ENCODE data around the gene PWP1.

The PWP1 gene

DNA sequence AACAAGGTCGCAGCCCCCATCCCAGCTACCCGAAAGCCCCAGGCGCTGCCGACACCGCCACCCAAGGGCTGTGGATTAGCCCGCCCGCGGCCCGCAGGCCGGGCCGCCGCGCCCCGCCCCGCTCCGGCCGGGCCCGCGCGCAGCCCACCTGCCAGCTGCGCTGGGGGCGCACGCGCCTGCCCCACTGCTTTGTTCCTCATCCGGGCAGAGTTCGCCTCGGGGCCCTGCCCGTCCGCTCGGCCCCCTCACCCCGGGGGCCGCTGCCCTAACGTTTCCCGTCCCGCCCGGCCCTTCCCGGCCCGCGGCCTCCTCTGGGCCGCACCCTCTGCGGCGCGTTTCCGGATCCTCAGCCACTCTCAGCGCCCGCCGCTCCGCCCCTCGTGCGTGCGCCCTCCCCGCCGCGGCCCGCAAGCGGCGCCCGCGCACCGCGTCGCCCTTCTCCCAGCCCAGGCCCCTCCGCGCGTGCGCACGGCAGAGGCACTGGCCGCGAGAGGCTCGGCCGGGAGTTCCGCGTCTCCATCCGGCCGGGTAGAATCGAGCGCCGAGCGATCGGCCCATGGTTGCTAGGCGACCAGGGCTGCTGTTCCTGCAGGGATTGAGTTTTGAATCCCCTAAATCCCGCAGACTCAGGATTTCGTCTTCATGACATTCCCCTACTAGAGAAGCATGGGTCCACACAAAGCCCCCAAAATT lies 75.4 kb downstream of the PWP1 start, which contains the start of gene PRDM4:
Gene PRDM4, minus strand, starts transcription at position 329 of the 693 bp plus-strand sequence. CDS start 622 bp downstream, outside the sequence.
- peak within 1 kb of the TSS; percentile 79 to 93 for H3K4me3 ChIP-seq (ENCODE audit: low read depth in 1 of 2, low read length in 2 of 2)
- H3K36me3 ChIP-seq (ENCODE audit: control insufficient read depth in 1 of 2, insufficient read depth in 2 of 2, low read length in 2 of 2): peaks cover 8 to 18% of the 10 kb centered on the region in 2 donors
- peaks cover 17 to 26% of the 10 kb centered on the region in 2 donors for H3K4me1 ChIP-seq (ENCODE audit: control insufficient read depth in 1 of 2, insufficient read depth in 2 of 2, low read length in 2 of 2)
- H3K9ac ChIP-seq (ENCODE audit: low read depth in 1 of 2, low read length in 2 of 2): peak within 1 kb of the TSS; percentile 78 to 86
- H3K27ac ChIP-seq (ENCODE audit: low read depth, low read length): peak within 1 kb of the TSS; percentile 73
- no peaks in the 10 kb centered on the region for H3K9me3 ChIP-seq (ENCODE audit: control insufficient read depth in 1 of 2, low read length in 2 of 2)
- no peaks in the 10 kb centered on the region for H3K27me3 ChIP-seq (ENCODE audit: control insufficient read depth in 1 of 2, insufficient read depth in 2 of 2, low read length in 2 of 2)

DNA sequence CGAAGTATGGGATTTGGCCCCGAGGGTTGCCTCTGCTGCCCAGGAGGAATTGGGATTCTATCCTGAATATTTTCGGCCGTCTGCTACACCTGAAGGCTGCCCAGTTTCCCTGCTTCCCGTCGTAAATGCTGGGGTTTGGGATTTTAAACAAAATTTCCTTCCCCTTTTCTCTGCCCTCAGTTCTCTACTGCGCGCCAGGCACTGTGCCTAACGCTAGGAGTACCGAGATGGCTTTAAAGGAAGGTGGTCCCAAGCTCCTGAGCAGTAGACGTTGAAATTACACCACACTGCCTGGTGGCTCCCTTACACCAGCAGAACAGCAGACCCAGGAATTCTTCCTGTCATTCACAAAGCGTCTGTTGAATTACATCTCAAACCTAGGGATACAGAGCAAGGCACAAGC lies 75.9 kb downstream of the PWP1 start:
- H3K4me3 ChIP-seq (ENCODE audit: low read depth in 1 of 2, low read length in 2 of 2): peak overlapping the region; percentile 73 to 93
- peak overlapping the region; percentile 38 to 52 for H3K9ac ChIP-seq (ENCODE audit: low read depth in 1 of 2, low read length in 2 of 2)
- H3K4me1 ChIP-seq (ENCODE audit: control insufficient read depth in 1 of 2, insufficient read depth in 2 of 2, low read length in 2 of 2): peaks cover 17 to 26% of the 10 kb centered on the region in 2 donors
- no peaks in the 10 kb centered on the region for H3K9me3 ChIP-seq (ENCODE audit: control insufficient read depth in 1 of 2, low read length in 2 of 2)
- H3K27ac ChIP-seq (ENCODE audit: low read depth, low read length): no peak overlapping the region
- peaks cover 5 to 12% of the 10 kb centered on the region in 2 donors for H3K36me3 ChIP-seq (ENCODE audit: control insufficient read depth in 1 of 2, insufficient read depth in 2 of 2, low read length in 2 of 2)
- H3K27me3 ChIP-seq (ENCODE audit: control insufficient read depth in 1 of 2, insufficient read depth in 2 of 2, low read length in 2 of 2): no peaks in the 10 kb centered on the region
